Thoracic aorta (tissue), 2 donors: ENCODE data around the gene MUC4. TPM values are rescaled to one million over a fixed set of nuclear protein-coding genes. Genes with fewer than 3 reads are reported as not detected.

Source experiments
- ATAC-seq: fragments of 150-250 bp; one replicate; pipeline ENCODE4 v1.8.0; 2017; ENCODE audit warnings: low read depth; ENCODE audit not compliant: insufficient number of reproducible peaks, low FRiP score
- DNase-seq: peaks from one replicate; pipeline ENCODE4 v3.0.0-alpha.2; 2020; ENCODE audit warnings: low spot score
- H3K27ac ChIP-seq, 2 donors: fragments of 200-600 bp; sonication (generic); 1 replicate in 1 of 2; 2 replicates in 1 of 2; pipeline ENCODE4 v1.5.1; 2016; ENCODE audit warnings: mild to moderate bottlenecking in 2 of 2, moderate library complexity in 2 of 2
- H3K27me3 ChIP-seq: fragments of 200-600 bp; sonication (generic); replicated peaks from 2 replicates; pipeline ENCODE4 v1.6.0; 2016; ENCODE audit warnings: mild to moderate bottlenecking; ENCODE audit not compliant: insufficient read depth
- H3K36me3 ChIP-seq: fragments of 200-600 bp; sonication (generic); one replicate; pipeline ENCODE4 v1.5.1; 2016
- H3K4me1 ChIP-seq, 2 donors: fragments of 200-600 bp; sonication (generic); 1 replicate in 1 of 2; 2 replicates in 1 of 2; pipeline versions ENCODE4 v1.5.1 to v1.6.0; 2016; ENCODE audit warnings: low read depth in 2 of 2, mild to moderate bottlenecking in 1 of 2; ENCODE audit not compliant: control insufficient read depth in 1 of 2
- H3K4me3 ChIP-seq: fragments of 200-600 bp; sonication (generic); 2 replicates; pipeline ENCODE4 v1.5.1; 2016; ENCODE audit warnings: mild to moderate bottlenecking
- H3K9me3 ChIP-seq: fragments of 200-600 bp; sonication (generic); 2 replicates; pipeline ENCODE4 v1.5.1; 2016
- CTCF ChIP-seq: fragments of 200-600 bp; sonication (generic); IDR thresholded peaks from one replicate; pipeline ENCODE4 v1.5.1; 2019; ENCODE audit warnings: antibody characterized with exemption
- total RNA-seq, 2 donors: library from RNA; depleted of rRNA; stranded (reverse); fragments of >200 nt; gene quantifications; one replicate each; pipeline versions ENCODE4 v1.1.0 to v1.2.3, GENCODE V29; 2016

MUC4 gene
- total RNA-seq, 2 donors from 2014 or later = not detected

GRCh38 chr3:195698647-195699387 lies 112.9 kb downstream of the MUC4 start:
- peaks cover 27% of the 10 kb centered on the region for H3K36me3 ChIP-seq
- DNase-seq (no peak), ATAC-seq (no peak)
- no peaks in the 10 kb centered on the region for H3K27me3 ChIP-seq
- H3K4me1 ChIP-seq = no peaks in the 10 kb centered on the region
- no peak overlapping the region for H3K4me3 ChIP-seq
- TF ChIP-seq CTCF = no peak
- no peak overlapping the region for H3K27ac ChIP-seq
- H3K9me3 ChIP-seq = no peaks in the 10 kb centered on the region

DNA sequence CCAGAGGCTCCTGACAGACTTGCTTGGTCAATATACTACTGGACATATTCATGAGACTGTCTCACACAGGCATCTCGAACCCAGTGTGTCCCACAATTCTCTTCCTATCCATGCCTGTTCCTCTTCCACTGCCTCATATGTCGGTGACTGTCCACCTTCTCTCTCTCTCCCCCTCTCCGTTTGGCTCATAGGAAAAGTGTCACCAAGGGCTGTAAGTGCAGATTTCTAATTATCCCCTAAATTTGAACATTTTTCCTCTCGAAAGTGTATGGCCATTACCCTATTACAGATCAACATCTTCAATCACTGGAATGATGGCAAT lies 113.4 kb downstream of the MUC4 start:
- H3K27ac ChIP-seq = no peak overlapping the region
- ATAC-seq = no peak
- H3K9me3 ChIP-seq = no peaks in the 10 kb centered on the region
- H3K27me3 ChIP-seq = no peaks in the 10 kb centered on the region
- no peak for DNase-seq
- H3K4me3 ChIP-seq = no peak overlapping the region
- TF ChIP-seq CTCF = no peak
- H3K36me3 ChIP-seq = peaks cover 32% of the 10 kb centered on the region
- no peaks in the 10 kb centered on the region for H3K4me1 ChIP-seq

GRCh38 chr3:195697582-195698324 lies 114.0 kb downstream of the MUC4 start:
- no peaks in the 10 kb centered on the region for H3K4me1 ChIP-seq
- no peak for DNase-seq
- peaks cover 36% of the 10 kb centered on the region for H3K36me3 ChIP-seq
- H3K9me3 ChIP-seq = no peaks in the 10 kb centered on the region
- H3K4me3 ChIP-seq = no peak overlapping the region
- no peak for ATAC-seq
- no peak overlapping the region for H3K27ac ChIP-seq
- no peaks in the 10 kb centered on the region for H3K27me3 ChIP-seq
- no peak for TF ChIP-seq CTCF

Other genes with a start within 250 kb of the MUC4 start
- gene APOD, start 228.0 kb downstream of the MUC4 start, total RNA-seq = 100 to 1,000 TPM; 135 to 153 TPM
- 1 to 10 TPM; 3.4 to 6.8 TPM for gene MUC20, start 91.0 kb downstream of the MUC4 start, total RNA-seq
- 10 to 100 TPM; 38.9 to 69.8 TPM for gene TNK2, start 96.6 kb upstream of the MUC4 start, total RNA-seq